IPS DF 6.9 (cell line): Measurements from ENCODE around the gene ONECUT2.

Source experiments
- DNase-seq: peaks from one replicate; pipeline ENCODE4 v3.0.0-alpha.2; 2013; ENCODE audit warnings: low read depth, low spot score
- H3K27ac ChIP-seq: one replicate; pipeline ENCODE4 v1.5.1; 2013; ENCODE audit warnings: low read length, control low read depth
- H3K27me3 ChIP-seq: 2 replicates; pipeline ENCODE4 v1.6.1; 2013; ENCODE audit warnings: mild to moderate bottlenecking, low read length; ENCODE audit not compliant: control insufficient read depth, insufficient read depth
- H3K36me3 ChIP-seq: 2 replicates; pipeline ENCODE4 v1.6.1; 2013; ENCODE audit warnings: low read length; ENCODE audit not compliant: control insufficient read depth, insufficient read depth
- H3K4me1 ChIP-seq: 2 replicates; pipeline ENCODE4 v1.6.1; 2013; ENCODE audit warnings: low read length; ENCODE audit not compliant: control insufficient read depth, insufficient read depth
- H3K4me3 ChIP-seq: 2 replicates; pipeline ENCODE4 v1.5.1; 2013; ENCODE audit warnings: mild to moderate bottlenecking, low read length
- H3K9me3 ChIP-seq: 2 replicates; pipeline ENCODE4 v1.6.1; 2013; ENCODE audit warnings: low read length, inconsistent platforms; ENCODE audit not compliant: control insufficient read depth, insufficient read depth
- WGBS: extraction: QIAGEN DNeasy Blood & Tissue Kit; methylation state at CpG from one replicate; pipeline ENCODE4 v1.1.7; 2013; ENCODE audit warnings: mixed read lengths, missing lambda C conversion rate; ENCODE audit not compliant: insufficient read length, insufficient coverage; 5-methylcytosine and 5-hydroxymethylcytosine counted together

The ONECUT2 gene

DNA sequence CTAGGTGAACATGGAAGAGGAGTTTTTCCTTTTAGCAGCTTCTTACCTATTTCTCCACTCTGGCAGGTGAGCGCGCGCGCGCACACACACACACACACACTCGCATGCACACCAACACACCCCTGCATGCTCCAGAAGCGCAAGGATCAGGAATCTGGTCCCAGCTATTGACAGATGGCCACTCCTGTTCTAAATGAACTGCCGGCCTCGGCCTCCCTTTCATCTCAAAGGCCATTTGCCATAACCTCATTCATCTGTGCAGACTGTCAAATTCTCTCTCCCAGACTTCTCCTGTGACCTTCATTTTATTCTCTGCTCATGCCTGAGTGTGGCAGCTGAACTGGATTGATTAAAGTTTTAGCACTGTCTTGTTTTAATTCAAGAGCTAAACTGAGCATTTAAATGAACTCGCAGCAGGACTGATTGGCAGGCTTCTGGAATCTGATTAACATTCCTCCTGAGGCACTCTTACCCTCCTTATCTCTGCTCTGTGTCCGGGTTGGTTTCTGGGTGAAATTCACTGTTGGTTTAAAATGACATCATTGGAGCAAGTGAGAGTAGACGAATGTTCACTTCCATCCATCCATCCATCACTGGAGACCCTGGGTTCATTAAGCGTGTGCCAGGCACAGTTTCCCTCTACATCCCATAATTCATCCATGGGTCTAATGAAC lies 92.5 kb downstream of the ONECUT2 start:
- no CpG with 5 or more reads among the region's 13 CpGs for WGBS
- no peak overlapping the region for H3K4me3 ChIP-seq

GRCh38 chr18:57529151-57529550 lies 94.0 kb downstream of the ONECUT2 start:
- no peaks in the 10 kb centered on the region for H3K27me3 ChIP-seq
- H3K36me3 ChIP-seq, result no peaks in the 10 kb centered on the region
- no peaks in the 10 kb centered on the region for H3K9me3 ChIP-seq
- H3K4me1 ChIP-seq, result peaks cover 3% of the 10 kb centered on the region; the same call in 1 of the 2 replicates
- H3K4me3 ChIP-seq, result no peak overlapping the region
- DNase-seq, result no peak
- no peak overlapping the region for H3K27ac ChIP-seq
- no CpG with 5 or more reads among the region's 7 CpGs for WGBS

More for the DNA sequence above, 92.5 kb downstream of the ONECUT2 start:
- Histone ChIP-seq H3K36me3 (no peaks in the 10 kb centered on the region), H3K9me3 (no peaks in the 10 kb centered on the region), H3K27ac (no peak overlapping the region), H3K27me3 (no peaks in the 10 kb centered on the region), H3K4me1 (no peaks in the 10 kb centered on the region)
- DNase-seq, result no peak

GRCh38 chr18:57533006-57533867 lies 98.1 kb downstream of the ONECUT2 start:
- no peak overlapping the region for H3K4me3 ChIP-seq
- no peak for DNase-seq
- H3K36me3 ChIP-seq, result no peaks in the 10 kb centered on the region
- no peaks in the 10 kb centered on the region for H3K27me3 ChIP-seq
- H3K4me1 ChIP-seq, result peaks cover 3% of the 10 kb centered on the region; the same call in 1 of the 2 replicates
- no peaks in the 10 kb centered on the region for H3K9me3 ChIP-seq
- H3K27ac ChIP-seq, result no peak overlapping the region
- no CpG with 5 or more reads among the region's 16 CpGs for WGBS

DNA sequence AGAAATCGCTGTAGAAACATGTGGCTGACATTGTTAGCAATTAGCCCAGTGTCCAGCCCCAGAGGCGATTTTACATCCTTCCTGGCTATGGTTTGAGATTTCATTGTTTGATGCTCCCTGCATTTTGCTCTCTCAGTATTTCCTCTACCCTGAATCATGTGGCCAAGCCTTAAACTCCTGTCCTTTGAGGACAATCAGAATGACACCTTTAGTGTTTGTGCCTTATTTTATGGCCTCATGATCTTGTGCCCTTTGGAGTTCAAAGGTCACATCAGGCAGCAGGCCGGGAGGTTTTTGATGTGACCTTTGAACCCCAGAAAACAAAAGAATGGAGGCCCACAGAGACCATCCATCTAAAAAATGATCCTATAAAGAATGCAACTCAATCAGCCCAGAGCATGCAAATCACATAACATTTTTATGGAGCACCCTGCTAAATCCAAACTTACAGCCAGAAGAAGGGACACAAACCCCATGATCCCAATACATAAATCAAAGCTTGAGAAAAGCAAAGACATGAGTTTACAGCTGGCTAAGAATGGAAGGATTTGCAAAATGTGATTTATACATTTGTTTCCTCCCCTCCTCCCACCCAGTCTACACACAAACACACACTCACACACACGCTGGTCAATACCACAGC lies 98.8 kb downstream of the ONECUT2 start:
- DNase-seq, result no peak
- Histone ChIP-seq H3K27ac (no peak overlapping the region), H3K27me3 (no peaks in the 10 kb centered on the region), H3K36me3 (no peaks in the 10 kb centered on the region), H3K4me1 (peaks cover 3% of the 10 kb centered on the region; the same call in 1 of the 2 replicates), H3K4me3 (no peak overlapping the region), H3K9me3 (no peaks in the 10 kb centered on the region)
- no CpG with 5 or more reads among the region's 4 CpGs for WGBS

- no peak overlapping the region for H3K4me3 ChIP-seq
- DNase-seq, result no peak
- H3K27ac ChIP-seq, result no peak overlapping the region
- no peaks in the 10 kb centered on the region for H3K27me3 ChIP-seq
- H3K4me1 ChIP-seq, result peaks cover 3% of the 10 kb centered on the region; the same call in 1 of the 2 replicates
- H3K9me3 ChIP-seq, result no peaks in the 10 kb centered on the region
- no peaks in the 10 kb centered on the region for H3K36me3 ChIP-seq
These were observed 99.3 kb downstream of the ONECUT2 start for GRCh38 chr18:57534511-57534909.

DNA sequence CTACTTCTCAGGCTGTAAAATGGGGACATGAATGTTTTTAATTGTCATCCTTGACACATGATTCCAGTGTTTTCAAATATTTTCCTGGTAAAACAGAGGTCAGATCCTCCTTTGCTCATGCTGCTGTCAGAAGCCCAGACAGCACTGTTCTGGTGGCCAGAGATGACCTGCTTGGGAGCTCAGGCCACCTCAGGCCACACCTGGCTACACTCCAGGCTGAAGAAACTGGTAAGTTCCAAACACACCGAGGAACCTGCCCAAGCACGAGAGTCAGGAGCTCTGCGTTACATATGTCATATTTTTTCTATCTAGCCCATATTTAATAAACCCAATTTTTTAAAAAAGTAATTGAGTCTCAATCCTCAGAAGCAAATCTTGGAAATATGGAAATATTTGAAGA lies 103.4 kb downstream of the ONECUT2 start:
- no peaks in the 10 kb centered on the region for H3K27me3 ChIP-seq
- H3K27ac ChIP-seq, result no peak overlapping the region
- H3K9me3 ChIP-seq, result no peaks in the 10 kb centered on the region
- no peaks in the 10 kb centered on the region for H3K36me3 ChIP-seq
- no CpG with 5 or more reads among the region's 3 CpGs for WGBS
- no peak overlapping the region for H3K4me3 ChIP-seq
- peaks cover 5% of the 10 kb centered on the region for H3K4me1 ChIP-seq
- DNase-seq, result no peak

DNA sequence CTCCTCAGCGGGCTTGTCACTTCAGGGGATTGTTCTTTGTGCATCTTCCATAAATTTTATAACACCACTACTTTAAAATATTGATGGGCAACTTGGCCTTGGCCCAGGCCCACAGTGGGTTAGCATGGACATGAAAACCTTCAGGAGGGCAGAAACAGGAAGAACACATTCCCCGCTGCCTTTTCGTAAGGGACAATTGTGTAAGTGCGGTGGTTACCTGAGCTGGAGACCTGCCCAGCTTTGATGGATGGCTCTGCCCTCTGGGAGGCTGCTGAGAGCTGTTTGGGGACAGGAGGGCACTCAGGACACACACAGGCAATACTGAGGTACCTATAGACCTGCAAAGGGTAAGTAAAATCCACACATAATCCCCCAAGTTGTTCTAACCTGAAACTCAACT lies 104.5 kb downstream of the ONECUT2 start:
- no peak for DNase-seq
- Histone ChIP-seq H3K36me3 (no peaks in the 10 kb centered on the region), H3K27ac (no peak overlapping the region), H3K27me3 (no peaks in the 10 kb centered on the region), H3K4me1 (peaks cover 3% of the 10 kb centered on the region; the same call in 1 of the 2 replicates), H3K4me3 (no peak overlapping the region), H3K9me3 (no peaks in the 10 kb centered on the region)
- no CpG with 5 or more reads among the region's 4 CpGs for WGBS
